IMR-90 (cell line): ENCODE results near the gene ITGAL.

Source experiments
- CTCF ChIP-seq: conservative IDR thresholded peaks from 2 replicates; pipeline ENCODE4 v1.5.1; 2012; ENCODE audit warnings: mild to moderate bottlenecking, low read depth, low read length, improper control_type of control experiment
- MAFK ChIP-seq: IDR thresholded peaks from 2 replicates; pipeline ENCODE4 v1.6.1; 2012; ENCODE audit warnings: low read depth, low read length, improper control_type of control experiment

- TF ChIP-seq MAFK: no peak
- TF ChIP-seq CTCF: no peak
Observed at GRCh38 chr16:30571445-30572322, 99.1 kb downstream of the ITGAL start, which contains the start of gene ZNF688.
